GM21360 (cell line): ENCODE results near the gene SYTL5.

Source experiments
- ATAC-seq: cut with Tn5 transposase; IDR thresholded peaks from one replicate; pipeline ENCODE4 v1.9.1; 2021; ENCODE audit warnings: mild to moderate bottlenecking, moderate library complexity; ENCODE audit not compliant: unreplicated experiment

The SYTL5 gene

DNA sequence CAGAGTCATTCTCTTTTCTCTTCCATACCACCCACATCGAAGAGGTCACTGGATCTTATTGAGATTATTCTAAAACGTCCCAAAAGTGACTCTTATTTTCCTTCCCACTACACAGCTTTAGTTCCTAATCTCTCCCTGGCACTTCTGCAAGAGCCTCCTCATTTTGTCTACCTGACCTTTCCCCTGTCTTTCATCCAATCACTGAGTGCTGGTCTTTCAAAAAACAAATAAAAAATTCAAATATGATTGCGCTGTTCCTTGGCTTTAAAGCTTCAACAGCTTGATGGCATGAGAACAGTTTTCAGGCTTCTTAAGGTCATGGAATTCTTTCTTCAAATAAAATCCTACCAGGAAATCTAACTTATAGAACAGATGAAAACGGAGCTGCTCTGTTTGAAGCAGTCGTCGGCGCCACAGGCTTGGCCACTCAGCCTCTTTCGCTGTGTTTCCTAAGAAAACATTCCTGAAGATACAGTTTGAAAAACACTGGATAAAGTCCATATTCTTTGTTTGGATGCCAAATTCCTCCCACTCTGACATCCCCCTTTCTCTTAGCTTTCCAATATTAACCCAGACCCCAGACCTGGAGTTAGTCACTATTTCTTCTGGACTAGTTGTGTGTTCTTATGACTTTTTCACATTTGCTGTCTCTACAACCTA lies 12.5 kb downstream of the SYTL5 start:
- ATAC-seq = no peak

DNA sequence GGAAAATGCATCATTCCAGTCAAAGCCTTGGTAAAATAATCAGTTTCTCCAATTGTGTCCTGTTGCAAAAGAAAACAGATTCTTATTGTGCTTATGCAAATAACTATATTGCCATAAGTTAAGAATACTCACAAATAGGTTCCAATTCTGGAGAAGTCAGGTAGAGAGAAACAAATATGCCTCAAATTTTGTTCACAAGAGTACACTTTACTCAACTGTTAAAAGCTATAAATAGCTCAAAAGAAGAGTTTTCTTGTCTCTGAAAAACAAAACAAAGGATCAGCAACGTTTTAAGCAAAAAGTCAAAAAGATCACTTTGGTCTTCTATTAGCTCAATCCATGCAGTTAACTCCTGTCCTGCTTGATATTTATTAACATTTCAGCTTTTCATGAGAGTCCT lies 21.9 kb downstream of the SYTL5 start:
- ATAC-seq = no peak

DNA sequence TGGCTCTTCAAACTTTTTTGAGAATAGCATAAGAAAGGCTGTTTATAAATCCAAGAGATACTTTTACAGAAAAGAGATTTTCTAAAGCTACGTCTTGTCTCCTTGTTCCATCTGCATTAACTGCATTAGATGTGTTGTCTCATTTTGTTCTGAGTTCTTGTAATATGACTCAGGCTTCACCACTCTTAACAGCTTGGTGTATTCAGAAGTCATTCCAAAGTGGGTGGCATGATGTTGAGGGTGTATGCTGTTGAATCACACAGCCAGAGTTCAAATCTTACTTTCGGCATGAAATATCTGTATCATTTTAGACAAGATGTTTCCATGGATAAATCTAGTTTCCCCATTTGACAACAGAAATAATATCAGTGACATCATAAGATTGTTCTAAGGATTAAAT lies 30.1 kb downstream of the SYTL5 start:
- ATAC-seq = no peak

DNA sequence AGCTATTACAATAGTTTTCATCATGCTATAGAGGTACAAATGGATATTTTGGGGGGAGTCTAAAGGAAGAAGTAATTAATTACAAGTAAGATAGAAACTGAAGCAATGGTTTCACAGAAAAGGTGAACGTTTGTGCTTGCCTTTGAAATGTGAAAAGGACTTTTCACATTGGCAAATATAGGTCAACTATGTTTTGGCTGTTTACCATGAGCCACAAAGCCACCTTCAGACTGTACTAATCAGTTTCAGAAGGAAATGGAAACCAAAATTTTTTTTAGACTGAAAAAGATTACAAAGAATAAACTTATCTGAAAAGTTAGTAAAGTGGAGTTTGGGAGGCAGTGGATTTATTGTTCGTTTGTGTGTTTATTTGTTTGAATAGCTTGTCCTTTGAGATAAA lies 32.1 kb downstream of the SYTL5 start:
- no peak for ATAC-seq

DNA sequence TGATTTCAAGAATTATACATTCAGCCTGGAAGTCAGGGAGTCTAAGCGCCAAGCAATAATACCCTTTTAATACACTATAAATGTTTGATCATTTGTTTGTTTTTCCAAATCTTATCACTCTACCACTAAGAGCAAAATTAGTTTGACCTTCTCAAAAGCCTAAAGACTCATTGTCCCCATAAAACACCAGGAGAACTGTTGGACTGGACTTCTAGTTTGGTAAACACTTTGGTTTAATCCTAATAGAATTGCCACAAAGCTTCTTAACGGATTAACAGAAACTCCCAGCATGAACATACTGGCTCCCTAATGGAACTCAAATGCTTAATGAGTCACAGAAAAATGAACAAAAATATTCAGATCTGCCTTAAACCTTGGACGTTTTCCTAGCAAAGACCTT lies 34.9 kb downstream of the SYTL5 start:
- ATAC-seq = no peak

DNA sequence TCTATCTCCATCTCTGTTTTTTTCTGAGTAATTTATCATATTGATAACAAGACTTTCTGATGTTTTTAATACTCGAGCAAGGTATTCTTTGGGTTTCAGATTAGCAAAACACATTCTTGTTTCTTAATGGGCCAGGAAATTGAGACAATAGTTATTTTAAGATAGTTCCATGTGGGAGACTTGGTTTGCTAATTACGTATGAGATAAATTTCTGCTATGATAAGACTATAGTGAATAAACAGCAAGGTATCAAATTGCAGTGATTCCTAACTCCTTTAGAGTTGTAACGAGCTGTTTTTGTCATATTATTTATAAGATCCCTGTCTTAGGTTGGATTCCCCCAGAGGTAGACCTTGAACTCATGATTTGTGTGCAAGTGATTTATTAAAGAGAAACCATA lies 38.3 kb downstream of the SYTL5 start:
- no peak for ATAC-seq

DNA sequence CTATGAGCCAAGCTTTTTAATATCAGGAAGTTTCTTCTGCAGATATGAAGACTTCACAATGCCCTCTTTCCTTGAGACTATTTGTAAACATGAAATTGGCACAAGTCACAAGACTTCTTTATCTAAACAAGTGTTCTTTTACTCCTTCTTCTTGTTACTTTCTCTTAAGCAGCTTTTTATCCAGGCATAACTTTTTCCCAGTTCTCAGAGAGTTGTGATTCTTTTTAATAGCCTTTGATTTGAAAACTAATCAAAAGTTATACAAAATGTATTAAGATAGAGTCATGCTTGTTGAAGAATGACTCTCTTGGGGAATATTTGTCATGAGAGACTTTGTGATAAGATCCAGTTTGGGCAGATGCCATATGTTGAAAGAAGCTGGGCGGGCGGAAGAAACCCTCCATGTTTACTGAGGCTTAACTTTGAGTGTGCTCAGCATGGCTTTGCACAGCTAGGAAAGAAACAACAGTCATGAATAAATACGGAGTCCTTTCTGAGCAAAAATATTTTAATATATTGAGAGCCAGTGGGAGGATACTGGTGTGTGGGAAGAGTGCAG lies 39.3 kb downstream of the SYTL5 start:
- ATAC-seq = no peak

DNA sequence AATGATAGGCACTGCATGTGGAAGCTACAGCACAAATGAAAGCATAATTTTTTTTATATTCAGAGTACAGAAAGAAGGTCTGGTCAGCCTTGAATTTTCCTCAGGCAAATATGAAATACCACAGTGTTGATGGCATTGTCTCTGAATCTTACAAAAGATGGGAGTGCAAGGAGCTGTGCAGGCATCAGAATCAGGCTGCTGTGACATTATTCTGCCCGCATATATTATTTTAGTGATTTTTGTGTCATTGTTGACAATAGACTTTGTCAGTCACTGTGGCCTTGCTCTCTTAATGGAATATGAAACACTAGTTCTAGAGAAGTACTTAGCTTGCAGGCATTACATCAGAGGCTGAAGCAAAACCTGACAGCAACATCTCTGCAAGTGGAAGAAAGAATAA lies 42.5 kb downstream of the SYTL5 start:
- ATAC-seq = no peak

DNA sequence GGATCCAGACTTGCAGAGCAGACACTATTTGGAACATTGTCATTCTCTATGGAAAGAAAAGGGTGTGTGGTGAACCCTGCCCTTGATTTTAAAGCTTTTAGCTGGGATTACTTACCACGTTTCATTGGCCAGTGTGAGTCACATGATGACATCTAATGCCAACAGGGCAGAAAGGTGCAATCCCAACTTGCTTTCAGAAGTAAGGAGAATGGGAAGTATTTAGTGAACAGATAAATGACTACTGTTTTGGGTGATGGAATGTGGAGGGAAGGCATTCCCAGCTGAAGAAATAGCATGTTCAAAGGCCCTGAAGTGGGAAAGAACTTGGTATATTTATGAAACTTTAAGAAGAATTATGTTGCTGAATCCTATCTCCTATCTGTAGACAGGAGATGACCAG lies 44.5 kb downstream of the SYTL5 start:
- no peak for ATAC-seq

DNA sequence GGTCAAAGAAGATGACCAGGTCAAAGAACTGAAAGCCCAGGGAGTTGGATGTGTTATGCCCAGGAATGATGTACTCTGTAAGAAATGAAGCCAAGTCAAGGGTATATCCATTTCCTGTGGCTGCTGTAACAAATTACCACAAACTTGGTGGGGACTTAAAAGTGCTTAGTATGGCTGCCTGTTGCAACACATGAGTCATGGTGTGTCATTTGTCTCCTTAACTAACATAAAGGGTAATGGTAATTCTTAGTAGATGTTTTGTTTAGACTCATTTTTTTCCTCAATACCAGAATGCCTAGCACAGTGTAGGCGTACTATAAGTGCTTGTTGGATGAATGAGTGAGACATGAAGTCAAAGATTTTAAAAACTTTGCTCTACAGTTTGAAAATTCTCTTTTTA lies 45.7 kb downstream of the SYTL5 start:
- no peak for ATAC-seq

DNA sequence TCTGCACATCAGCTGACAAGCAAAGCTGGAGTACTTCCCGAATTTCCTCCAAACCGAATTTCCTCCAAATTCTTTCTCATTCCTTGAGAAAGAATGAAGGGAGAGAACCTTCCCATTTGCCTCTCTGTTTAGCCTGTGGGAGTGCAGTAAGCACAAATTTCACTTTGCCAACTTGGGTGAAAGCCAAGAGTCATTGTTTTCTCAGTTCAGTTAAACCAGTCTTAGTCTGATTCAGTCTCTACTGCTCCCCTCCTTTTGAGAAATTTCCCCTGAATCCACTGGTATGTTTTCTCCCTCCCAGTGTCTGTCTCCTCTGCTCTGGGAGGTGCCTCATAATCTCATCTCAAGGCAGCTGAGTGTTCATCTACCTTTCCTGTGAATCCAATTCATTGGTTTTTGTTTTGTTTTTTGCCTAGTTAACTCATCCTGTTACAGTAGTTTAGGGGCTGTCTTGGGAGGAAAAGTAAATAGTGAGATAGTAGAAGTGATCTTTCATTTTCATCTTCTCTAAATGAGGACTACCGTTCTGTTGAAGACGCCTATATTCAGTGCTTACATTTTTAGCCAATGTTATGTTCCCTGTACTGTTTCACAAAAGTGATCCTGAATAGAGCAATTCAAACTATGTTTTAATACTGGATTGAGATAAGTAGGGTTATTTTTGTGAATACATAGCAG lies 49.0 kb downstream of the SYTL5 start:
- no peak for ATAC-seq

DNA sequence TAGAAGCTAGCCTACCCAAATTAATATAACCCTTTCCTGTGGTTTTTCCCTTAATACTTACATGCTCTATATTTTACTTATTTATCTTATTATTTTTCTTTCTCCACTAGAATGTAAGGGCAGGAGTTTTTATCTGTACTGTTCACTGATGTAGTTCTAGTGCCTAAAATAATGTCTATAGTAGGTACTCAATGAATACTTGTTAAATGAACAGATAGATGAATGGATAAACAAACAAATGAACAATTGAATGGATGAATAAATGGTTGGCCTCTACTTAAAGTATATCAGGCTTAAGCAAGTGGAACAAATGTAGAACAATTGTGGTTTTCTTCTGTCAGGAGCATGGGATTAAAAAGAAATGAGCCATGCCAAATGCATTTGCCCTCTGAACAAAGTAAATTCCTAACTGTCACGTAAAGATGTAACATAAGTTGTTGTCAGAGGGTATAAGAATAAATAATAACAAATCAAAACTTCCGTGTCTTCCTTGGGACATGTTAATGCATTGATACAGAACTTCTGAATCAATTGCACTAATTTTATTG lies 54.1 kb downstream of the SYTL5 start:
- no peak for ATAC-seq

DNA sequence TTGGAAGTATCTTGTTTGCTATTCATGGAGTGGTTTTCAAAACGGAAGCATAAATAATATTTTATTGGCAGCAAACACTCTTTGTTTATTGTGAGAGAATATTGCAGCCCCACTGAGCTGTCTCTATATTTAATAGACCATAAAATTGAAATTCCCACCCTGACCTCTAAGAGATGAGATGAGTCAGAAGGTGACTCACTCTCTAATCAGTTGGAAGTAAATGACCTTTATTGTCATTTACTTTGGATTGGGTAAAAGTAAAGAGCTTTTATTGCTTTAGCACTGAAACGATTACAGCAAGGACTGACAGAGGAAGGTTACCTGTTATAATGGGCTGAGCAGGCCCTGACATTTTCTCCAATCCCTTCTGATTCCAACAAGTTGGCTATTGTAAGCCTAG lies 55.0 kb downstream of the SYTL5 start:
- no peak for ATAC-seq

DNA sequence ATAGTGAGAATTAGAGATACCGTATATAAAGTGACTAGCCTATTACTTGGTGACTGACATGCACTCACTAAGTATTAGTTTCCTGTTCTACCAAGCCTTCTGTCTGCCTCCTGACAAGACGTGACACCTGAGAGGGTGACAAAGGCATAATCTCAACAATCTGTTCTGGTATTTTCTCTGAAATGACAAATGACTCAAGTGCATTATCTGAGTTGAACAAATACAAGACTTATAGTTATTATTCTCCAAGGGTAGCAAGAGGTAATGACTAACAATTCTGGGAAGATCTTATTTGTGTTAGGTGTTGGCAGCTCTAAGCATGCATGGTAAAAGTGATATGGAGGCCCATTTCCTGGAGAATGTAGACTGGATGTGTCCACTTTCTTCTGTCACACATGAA lies 60.6 kb downstream of the SYTL5 start:
- no peak for ATAC-seq

DNA sequence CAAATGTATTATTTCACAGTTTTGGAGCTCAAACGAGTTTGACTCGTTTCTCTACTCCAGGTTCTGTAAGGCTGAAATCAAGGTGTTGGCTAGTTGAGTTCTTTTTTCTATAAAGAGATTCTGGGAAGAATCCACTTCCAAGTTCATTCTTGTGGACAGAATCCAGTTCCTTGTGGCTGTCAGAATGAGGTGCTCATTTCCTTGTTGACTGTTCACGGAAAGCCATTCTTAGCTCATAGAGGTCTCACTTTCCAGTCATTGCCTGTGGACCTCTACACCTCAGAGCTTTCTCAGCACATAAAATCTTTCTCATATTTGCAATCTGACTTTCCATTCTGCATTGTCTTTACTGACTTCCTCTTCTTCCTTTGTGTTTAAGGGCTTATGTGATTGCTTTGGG lies 62.9 kb downstream of the SYTL5 start:
- ATAC-seq = no peak

DNA sequence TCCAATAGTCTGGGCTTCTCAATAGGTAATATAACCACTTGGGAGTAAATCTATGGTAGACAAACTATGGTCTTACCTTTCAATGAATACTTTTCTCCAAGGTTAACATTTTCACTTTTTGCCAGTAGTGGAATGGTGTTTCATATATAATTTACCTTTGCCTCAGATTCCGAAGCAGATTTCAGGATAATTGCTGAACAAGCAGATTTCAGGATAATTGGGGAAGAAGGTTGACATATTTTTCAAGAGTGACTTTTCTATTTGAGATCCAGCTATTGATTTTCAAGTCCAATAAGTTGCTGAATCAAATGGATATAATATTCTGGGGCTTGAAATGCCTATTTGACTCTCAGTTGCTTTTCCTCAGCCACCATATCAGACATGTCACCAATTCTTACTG lies 63.6 kb downstream of the SYTL5 start:
- ATAC-seq = no peak

DNA sequence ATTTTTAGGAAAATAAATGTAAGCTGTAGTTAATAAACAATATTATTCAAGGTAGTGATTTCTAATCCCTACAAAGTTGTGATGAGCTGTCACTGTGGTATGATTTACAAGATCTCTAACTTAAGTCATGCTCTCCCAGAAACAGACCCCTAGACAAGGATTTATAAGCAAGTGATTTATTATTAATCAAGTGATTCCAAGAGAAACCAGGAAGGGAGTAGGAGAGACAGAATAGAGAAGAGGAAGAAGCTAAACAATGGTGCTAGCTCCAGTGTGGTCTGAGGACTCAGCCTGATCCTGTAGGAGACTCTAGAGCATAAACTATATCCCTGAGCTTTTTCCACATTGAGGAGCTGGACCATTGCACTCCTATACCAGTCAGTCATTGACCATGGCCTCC lies 73.1 kb downstream of the SYTL5 start:
- no peak for ATAC-seq

DNA sequence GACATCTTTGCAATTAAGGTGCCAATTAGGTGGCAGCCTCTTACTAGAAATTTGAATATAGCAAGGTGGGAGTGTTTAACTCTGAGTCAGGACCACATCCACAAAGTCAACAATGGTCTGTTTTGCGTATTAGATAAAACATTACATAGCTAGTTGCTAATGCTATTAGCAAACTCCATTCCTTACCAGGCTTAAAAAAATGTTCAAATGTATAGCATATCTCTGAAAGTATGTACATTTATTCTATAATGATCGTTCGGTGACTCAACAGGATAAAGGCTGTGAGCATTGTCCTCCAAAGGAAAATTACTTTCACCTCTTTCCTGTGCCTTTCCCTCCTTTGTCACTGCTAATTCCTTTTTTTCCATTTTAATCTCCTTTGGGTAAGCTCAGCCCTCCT lies 74.5 kb downstream of the SYTL5 start:
- ATAC-seq = no peak

DNA sequence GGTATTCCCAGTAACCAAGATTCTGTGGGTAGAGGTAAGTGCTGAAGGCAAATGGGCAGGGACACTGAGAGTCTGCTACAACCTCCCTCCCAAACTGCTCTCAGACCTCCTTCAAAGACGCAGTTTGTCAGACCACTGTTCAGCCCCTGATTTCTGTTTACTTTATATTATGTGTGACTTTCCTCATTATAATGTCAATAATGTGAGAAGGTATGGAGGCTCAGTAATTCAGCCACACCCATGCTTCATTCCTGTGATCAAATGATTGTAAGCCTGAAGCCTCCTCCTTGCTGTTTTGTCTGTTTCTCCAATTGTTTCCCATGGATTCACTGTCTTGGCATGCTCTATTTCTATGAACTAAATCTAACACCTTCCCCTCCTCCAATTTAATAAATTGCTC lies 75.6 kb downstream of the SYTL5 start:
- no peak for ATAC-seq

DNA sequence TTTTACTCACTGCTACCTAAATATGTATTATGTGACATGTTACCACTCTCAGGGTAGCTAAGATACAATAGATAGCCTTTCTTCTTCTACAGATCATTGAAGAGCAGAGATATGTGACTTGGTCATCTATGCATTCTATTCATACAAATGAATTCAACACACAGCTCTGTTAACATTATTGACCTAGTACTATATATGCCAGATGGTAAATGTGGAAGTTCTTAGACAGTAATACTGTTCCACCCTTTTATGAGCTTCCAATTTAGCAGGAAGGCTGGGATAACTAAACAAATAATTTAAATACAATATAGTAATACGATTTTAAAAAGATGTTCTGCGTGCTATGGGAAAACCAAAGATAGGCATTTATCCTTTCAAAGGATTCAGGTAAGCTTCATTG lies 76.0 kb downstream of the SYTL5 start:
- ATAC-seq = no peak

DNA sequence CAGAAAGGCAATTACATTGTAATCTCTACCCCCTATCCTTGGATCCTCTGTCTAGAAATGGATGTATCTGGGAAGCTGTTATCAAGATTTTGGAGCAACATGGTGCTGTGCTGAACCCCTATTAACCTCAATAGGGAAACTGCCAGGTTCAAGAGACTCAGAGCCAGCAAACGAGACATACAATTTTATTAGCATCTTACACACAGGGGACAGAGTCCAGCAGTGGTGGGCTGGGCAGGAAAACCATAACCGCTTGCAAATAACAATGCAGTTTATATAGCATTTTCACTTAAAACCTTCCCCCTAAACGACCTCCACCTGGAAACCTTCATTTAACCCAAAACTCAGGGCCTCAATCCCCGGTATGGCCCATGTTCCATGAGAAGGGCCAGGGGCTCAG lies 79.5 kb downstream of the SYTL5 start:
- no peak for ATAC-seq

DNA sequence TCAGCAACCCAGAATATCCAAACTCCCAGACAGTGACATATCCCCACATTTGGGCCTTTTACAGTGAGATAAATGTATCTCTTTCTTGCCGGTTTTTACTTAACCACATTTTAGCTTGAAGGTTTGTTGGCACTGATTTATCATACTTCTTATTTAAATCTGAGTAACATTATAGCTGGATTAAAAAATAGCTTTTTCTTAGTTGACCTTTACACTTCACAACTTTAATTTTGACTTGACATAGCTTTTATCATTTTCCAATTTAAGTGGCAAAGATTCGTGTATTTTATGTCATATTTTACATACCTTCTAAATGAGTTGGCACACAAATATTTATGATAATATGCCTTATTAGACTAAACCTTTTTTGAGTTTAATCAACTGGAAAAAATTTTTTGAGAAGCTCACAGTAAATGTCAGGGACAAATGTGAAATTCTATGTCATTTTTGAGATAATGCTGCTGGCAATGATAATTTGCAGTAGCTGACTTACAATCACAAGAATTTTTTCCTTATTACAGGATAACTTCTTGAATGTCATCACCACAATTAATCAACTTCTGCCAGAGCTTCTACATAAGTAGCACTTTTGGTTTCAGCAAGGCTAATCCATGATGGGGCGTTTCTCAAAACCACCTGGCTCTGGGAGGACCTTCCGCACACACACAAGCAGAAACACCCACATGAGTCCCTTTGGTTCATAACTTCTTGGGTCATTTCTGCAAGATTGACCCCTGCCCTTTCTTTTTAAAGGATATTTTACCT lies 80.3 kb downstream of the SYTL5 start:
- ATAC-seq = no peak
